NOMO-1 treated with dmso at 0.1 percent for 144 hours (cell line): ENCODE results near the gene ALG2.
"Not testable (repeated sequence)": the region's sequence is repeated elsewhere in the genome, so short reads cannot be mapped to it uniquely, and the experiment has no call there.

Source experiments
- DNase-seq: peaks from one replicate; lab custom pipeline; 2025; ENCODE audit not compliant: unreplicated experiment; lab: John Stamatoyannopoulos, UW

Gene ALG2

DNA sequence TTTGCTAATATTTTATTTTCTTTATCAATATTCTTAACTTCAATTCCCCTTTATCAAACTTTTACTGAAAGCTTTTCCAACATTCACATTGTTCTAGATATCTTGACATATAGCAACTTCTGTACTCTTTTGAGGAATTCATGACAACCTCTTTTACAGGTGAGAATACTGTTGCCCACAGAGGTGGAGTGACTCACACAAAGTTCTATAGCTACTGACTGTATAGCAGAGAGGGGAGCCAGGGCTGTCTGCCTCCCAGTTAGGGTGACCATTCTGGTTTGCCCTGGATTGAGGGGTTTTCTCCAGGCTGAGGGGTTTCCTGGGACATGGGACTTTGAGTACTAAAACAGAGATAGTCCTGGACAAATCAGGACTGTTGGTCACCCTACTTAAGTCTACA is 16.6 kb upstream of the ALG2 start:
- no peak for DNase-seq

GRCh38 chr9:99237849-99238248 is 16.1 kb upstream of the ALG2 start:
- not testable (repeated sequence) for DNase-seq

GRCh38 chr9:99237356-99237755 is 15.6 kb upstream of the ALG2 start:
- no peak for DNase-seq

DNA sequence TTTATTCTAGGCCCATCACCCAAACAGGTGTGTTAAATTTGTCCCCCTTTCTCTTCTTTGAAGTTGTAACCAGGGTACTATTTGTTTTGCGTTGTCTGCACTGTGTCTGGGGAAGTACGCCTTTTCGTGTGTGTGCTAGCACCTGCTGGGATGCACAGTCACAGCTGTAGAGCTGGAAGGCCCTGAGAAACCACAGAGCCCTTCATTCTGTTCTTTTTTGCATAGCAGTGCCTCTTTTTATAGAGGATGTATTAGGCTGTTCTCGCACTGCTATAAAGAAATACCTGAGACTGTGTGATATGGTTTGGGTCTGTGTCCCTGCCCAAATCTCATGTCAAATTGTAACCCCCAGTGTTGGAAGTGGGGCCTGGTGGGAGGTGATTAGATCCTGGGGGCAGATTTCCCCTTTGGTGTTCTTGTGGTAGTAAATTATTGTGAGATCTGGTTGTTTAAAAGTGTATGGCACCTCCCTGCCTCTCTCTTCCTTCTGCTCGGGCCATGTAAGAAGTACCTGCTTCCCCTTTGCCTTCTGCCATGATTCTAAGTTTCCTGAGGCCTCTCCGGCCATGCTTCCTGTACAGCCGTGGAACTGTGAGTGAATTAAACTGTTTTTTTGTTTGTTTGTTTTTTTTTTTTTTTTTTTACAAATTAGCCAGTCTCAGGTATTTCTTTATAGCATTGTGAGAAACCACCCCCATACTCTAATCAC is 14.3 kb upstream of the ALG2 start:
- no peak for DNase-seq

DNA sequence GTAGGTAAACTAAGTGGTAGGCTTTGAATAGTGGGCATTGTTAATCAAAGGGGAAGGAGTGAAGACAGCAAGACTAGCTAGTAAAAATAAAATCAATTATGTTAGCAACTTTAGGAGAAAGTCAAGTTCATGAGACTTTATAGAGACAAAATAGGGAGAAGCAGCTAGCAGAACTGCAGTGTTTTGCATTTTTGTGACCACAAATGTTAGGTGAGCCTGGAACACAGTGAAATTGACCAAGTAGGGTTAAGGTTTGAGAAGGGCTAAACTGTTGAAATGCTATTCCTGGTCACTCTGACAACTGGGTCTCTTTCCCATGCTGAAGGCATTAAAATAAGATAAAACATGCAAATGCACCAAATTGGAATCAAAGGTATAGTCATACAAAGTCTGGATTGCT is 13.3 kb upstream of the ALG2 start:
- DNase-seq: no peak

DNA sequence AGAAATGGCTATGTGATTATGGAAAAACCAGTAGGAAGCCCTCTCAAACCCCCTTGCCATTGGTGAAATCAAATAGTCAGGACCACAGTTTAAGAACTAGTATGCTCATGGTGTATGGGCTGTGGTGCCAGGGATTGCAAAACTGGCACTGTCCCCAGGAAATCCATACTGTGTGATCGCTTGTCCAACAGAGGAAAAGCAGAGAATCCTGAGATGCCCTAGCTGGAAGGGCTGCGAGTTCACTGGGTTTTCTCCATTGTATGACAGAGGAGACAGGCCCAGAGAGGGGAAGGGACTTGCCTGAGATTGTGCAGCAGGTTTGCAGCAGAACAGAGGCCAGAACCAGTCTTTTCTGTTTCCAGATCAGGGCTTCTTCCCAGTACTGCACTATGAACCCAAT is 12.9 kb upstream of the ALG2 start:
- DNase-seq: no peak

DNA sequence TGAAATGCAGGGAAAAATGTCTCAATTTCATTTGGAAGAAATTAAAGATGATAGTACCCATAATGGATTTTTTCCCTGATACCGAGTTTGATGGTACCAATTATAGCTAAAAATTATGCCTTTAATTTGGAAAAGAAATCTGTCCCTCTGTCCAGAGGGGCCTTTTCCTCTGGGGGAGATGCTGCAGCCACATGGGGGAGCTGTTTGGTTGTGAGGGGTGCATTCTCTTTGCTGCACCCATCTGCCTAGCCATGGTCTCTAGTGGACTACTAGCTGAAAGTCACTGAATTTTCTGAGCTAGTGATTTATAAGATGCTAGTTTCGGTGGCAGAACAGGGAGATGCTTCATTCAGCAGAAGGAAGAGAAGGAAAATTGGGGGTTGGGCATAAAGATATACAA is 10.0 kb upstream of the ALG2 start:
- DNase-seq: no peak

DNA sequence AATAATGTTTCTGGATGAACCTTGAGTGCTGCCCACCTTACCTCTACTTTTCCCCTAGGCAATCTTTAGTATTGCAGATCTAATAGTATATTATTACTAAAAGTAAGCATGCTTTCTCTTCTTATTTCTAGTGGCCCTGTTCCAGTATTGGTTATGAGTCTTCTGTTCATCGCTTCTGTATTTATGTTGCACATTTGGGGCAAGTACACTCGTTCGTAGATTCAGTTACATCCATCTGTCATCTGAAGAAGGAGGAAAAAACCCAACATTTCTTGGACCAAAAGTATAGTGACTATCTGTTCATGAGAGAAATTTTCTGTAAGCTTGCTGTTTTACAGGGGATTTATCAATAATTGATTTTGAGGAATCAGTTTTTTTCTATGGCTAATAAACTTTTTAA is 8.5 kb upstream of the ALG2 start:
- DNase-seq: no peak

- DNase-seq: no peak
Observed at GRCh38 chr9:99226054-99226453, 4.3 kb upstream of the ALG2 start.

- DNase-seq: no peak
Observed at GRCh38 chr9:99224445-99224844, 2.7 kb upstream of the ALG2 start.

DNA sequence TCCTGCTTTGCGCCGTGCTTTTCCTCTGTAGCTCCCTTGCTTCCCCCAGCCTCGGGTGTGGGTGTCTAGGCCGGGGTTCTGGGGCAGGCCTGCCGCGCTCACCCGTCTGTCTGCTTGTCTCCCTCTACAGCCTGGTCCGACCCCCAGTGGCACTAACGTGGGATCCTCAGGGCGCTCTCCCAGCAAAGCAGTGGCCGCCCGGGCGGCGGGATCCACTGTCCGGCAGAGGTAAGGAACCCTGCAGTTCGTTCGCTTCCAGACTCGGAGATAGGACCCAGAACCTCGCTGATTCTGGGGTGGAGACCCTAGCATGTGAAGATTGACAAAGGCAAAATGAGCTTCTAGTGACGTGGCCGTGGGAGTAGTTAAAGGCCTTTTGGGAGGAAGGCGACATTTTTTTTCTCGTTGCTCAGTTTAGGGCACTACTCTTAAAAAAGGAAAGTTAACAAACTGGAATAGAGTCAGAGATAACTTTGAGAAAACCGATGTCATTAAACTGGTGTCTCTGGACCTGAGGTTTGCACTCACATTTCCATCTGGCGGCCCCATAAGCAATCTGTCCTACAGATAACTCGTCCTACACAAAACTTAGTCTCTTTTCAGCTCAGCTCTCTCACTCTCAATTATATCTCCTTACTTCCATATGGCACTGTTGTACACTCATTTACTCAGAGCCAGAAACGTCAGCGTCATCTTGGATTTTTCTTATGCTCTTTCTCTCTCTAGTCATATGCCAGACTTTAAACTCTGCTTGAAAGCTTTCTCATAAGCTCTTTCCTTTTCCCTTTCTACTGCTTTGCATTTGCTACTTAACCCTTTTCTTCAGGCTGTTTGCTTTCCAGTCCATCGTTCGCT is 901 bp upstream of the ALG2 start:
- no peak for DNase-seq

DNA sequence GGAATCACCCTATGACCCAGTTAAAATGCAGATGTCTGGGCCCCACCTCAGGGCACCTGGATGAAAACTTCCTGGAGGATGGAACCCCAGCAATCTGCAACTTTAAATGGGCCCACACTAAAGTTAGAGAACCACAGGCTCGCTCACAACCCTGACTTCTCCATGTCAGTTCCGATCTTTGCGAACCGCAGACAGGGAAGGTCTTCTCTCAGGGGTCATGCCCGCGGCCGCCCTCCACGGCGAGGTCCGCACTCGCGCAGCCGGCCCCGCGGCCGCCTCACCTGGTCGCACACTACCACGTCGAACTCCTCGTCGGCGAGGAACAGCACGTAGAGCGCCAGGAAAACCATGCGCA is 499 bp downstream of the ALG2 start:
- peak; percentile 37 for DNase-seq

- DNase-seq: no peak
Observed at GRCh38 chr9:99220011-99220410, 1.7 kb downstream of the ALG2 start.

GRCh38 chr9:99216073-99216472 is 5.7 kb downstream of the ALG2 start:
- no peak for DNase-seq

DNA sequence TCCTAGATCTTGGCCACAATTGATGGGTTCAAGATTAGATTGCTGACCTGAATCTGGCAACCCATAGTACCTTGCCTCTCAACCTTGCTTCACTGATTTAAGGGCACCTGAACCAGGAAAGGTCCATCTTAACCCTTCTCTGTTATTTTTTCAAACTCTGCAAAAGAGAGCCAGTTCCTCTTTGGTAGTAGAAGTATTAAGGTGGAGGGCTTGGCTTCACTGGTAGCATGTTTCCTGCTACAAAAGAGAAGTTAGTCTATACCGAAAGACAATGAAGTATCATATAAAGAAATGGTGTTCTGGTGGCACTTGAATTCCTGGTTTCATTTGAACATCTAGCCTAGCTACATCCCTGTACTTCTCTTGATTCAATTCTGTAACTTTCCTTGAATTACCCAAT is 8.5 kb downstream of the ALG2 start:
- no peak for DNase-seq

DNA sequence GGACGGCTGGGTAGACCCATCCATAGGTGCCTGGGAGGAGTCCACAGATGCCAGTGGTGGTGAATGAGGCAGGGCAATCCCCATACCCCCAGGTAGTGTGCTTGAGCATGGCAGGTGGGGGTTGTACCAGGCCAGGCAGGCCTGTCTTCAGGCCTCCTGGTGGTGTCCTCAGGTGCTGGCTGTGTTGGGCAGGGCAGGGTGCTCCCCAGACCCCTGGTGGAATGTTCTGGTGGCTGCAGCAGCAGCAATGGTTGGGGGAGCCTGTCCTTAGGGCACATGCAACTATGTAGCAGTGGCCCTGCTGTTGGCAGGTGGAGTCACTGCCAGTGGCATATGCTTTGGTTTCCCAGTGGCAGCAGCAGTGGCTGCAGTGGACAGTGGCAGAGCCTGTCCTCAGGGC is 10.0 kb downstream of the ALG2 start:
- no peak for DNase-seq

DNA sequence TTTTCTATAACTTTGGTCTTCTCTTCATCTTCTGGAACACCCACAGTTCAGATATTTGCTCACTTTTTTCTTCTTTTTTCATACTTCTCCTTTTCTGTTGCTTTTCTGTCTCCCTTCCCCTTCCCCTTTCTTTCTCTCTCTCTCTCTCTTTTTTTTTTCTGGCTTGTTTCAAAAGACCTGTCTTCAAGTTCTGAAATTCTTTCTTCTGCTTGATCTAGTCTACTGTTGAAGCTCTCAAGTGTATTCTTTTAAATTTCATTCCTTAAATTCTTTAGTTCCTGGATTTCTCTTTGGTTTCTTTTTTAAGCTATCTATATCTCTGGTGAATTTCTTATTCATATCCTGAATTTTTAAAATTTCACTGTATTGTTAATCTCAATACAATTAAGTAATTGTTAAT is 11.2 kb downstream of the ALG2 start:
- DNase-seq: no peak

DNA sequence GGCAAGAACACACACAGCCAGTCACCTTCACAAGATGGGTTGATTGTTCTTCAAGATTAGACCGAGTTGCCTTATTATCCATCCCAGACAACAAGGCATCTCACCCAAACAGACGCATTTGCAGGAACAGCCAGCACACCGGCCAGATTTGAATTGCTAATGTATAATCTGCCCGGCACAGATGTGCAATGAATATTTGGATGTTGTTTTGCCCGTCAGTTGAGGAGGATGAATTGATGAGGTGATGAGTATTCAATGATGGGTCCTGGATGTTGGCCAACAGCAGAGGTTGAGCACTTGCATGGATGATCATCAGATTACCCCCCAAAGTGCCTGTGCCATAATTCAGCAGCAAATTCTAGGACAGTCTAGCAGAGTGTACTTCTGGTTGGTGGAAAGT is 20.1 kb downstream of the ALG2 start:
- DNase-seq: no peak

DNA sequence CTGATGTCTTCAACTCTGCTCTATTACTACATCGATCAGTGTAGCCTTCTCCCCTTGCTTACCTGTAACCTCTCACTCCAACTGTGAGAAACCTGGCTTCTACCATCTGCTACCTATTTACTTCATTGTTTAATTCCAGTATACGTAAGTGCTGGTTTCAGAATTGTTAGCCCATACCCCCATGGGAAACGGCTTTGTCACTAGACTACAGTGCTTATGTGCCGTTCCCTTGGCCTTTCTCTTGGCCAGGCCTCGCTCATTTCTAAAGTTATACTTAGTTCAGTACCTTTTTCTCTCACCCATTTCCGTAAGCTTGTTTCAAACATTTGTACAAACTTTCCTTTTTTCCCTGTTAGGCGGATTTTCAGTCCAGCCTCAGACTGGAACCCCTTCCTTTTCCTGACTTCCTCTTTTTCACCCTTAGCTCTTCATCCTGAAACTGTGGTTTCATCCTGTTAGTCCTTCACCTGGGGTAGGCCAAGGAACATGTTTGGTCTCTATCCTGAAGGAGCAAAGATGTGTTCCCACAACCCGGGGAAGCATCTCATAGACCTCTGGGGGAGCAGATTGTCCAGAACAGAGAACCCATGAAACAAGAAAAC is 21.7 kb downstream of the ALG2 start:
- no peak for DNase-seq

DNA sequence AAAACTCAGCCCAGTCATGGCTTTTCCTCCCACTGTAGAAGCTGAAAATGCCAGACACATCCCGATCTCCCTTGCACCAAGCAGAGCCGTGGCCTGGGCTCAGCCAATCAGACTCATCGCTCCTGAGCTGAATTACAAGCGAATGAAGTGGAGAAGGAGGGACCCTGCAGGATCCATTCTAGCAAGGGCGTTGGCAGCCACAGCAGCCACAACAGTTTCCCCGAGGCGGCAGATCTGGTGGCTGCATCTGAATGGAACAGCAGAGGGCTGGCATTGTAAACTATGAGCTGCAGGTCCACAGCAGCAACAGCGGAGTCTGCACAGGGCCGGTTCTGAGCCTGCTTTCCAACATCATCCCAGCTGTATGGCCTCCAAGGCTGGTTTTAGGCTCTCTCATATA is 23.8 kb downstream of the ALG2 start:
- no peak for DNase-seq

DNA sequence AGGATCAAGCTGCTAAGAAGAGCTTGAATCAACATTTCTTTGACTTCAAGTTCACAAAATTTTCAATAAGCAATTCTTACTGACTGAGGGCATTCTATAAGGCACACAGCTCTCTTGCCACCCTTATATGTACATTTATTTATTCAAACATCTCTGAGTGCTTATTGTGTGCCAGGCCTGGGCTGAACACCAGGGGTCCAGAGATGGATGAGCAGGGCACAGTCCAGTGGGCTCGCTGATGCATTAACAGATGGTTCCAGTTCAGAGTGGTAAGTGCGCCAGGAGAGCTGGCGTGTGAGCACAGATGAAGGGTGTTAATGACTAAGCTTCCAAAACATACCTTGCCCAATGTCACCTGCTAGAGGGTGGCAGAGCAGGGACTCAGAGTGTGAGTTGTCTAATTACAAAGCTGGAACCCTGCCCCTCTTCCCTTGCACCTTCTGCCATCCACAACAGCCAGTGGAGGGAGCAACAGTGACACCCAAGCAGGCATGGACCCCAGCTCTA is 24.6 kb downstream of the ALG2 start:
- no peak for DNase-seq

- DNase-seq: not testable (repeated sequence)
Observed at GRCh38 chr9:99196484-99196883, 25.3 kb downstream of the ALG2 start.
